GM21515 (cell line): ENCODE data around the gene ODAD2.

Source experiments
- ATAC-seq: cut with Tn5 transposase; IDR thresholded peaks from one replicate; pipeline ENCODE4 v1.9.1; 2021; ENCODE audit not compliant: unreplicated experiment

ODAD2 gene

GRCh38 chr10:27779462-27780015 lies 219.3 kb downstream of the ODAD2 start:
- ATAC-seq: no peak

- no peak for ATAC-seq
Observed at GRCh38 chr10:27774831-27775230, 224.0 kb downstream of the ODAD2 start.

DNA sequence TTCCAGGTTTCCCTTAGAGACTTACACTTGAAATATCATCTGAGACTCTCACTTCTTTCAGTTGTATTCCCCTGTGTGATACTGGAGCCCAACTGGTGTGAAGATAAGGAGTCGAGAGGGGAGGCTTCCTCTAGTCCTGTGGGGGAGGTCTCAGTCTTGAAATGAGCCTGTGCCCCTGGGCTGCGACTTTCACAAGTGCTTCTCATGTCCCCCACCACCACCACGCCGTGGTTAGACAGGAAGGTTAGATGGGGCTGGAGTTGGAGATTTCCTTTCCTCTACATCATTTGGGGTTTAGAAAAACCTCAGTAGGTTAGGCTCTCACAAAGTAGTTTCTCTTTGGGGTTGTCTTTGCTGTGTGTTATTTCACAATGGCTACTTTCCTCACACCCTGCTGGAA lies 227.6 kb downstream of the ODAD2 start:
- ATAC-seq: no peak

DNA sequence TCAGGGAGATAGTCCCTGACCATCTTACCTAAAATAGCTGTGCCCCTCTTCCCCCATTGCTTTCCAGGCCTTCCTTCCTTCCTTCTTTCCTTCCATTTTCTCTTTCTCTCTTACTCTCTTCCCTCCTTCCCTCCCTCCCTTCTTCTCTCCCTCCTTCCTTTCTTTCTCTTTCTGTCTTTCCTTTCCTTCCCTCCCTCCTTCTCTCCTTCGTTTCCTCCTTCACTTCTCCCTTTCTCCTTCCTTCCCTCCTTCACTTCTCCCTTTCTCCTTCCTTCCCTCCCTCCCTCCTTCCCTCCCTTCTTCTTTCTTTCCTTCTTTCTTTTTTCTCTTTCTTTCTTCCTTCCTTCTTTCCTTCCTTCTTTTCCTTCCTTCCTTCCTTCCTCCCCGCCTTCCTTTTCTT lies 228.7 kb downstream of the ODAD2 start:
- no peak for ATAC-seq
